K562 (cell line): Measurements from ENCODE around the gene DBI.

Source experiments
- CTCF ChIP-seq, 3 experiments: IDR thresholded peaks in 2 of 3; conservative IDR thresholded peaks in 1 of 3; 2 replicates each; pipeline ENCODE4 v1.5.1; 2011 to 2012; ENCODE audit warnings: low read length in 3 of 3, mild to moderate bottlenecking in 3 of 3, control low read depth in 2 of 3, improper control_type of control experiment in 1 of 3, inconsistent platforms in 1 of 3, low read depth in 1 of 3, mixed read lengths in 1 of 3, moderate library complexity in 1 of 3; ENCODE audit not compliant: insufficient read depth in 2 of 3
- CUX1 ChIP-seq: fragments of 200-800 bp; sonication (Bioruptor generic); IDR thresholded peaks from 2 replicates; pipeline ENCODE4 v1.6.1; 2016; ENCODE audit warnings: missing genetic modification characterization, missing compliant biosample characterization
- HMGXB4 ChIP-seq: sonication (generic); formaldehyde crosslinking; IDR thresholded peaks from 2 replicates; pipeline ENCODE4 v1.8.1; 2023; ENCODE audit warnings: mild to moderate bottlenecking, missing genetic modification reagents
- PRMT5 ChIP-seq: sonication (generic); formaldehyde crosslinking; IDR thresholded peaks from 2 replicates; pipeline ENCODE4 v1.5.0; 2020; ENCODE audit warnings: missing genetic modification reagents
- REST ChIP-seq, 2 experiments: fragments of 450-650 bp; formaldehyde crosslinking in 1 of 2; IDR thresholded peaks; 2 replicates each; pipeline versions ENCODE4 v1.4.0 to v1.6.1; 2014 to 2020; ENCODE audit warnings: mild to moderate bottlenecking in 2 of 2, borderline replicate concordance in 1 of 2, low read depth in 1 of 2
- SMAD1 ChIP-seq: fragments of 150-350 bp; IDR thresholded peaks from 2 replicates; pipeline ENCODE4 v1.6.1; 2014; ENCODE audit warnings: low read length, low read depth; ENCODE audit not compliant: partially characterized antibody
- SMC3 ChIP-seq: conservative IDR thresholded peaks from 2 replicates; pipeline ENCODE4 v1.6.1; 2011; ENCODE audit warnings: low read depth, low read length, improper control_type of control experiment; ENCODE audit not compliant: insufficient read depth
- SPI1 ChIP-seq: IDR thresholded peaks from 2 replicates; pipeline ENCODE4 v1.6.1; 2011; ENCODE audit warnings: low read depth, low read length, control low read depth, borderline replicate concordance
- TCF7 ChIP-seq: sonication (generic); IDR thresholded peaks from 2 replicates; pipeline ENCODE4 v1.6.1; 2016; ENCODE audit warnings: antibody characterized with exemption, borderline replicate concordance
- ZFX ChIP-seq: sonication (generic); formaldehyde crosslinking; IDR thresholded peaks from 2 replicates; pipeline ENCODE4 v1.8.0; 2022; ENCODE audit warnings: mild to moderate bottlenecking, missing genetic modification reagents, moderate library complexity
- ZNF644 ChIP-seq: fragments of 200-800 bp; sonication (Bioruptor generic); IDR thresholded peaks from 2 replicates; pipeline ENCODE4 v1.6.1; 2016; ENCODE audit warnings: low read depth, missing genetic modification characterization, missing compliant biosample characterization

- TF ChIP-seq PRMT5, result no peak
- TF ChIP-seq CUX1, result no peak
- no peak for TF ChIP-seq SMC3
- no peak for TF ChIP-seq SMAD1
- TF ChIP-seq CTCF (IDR thresholded peaks at IDR 0.05 in 2 of 3, conservative IDR thresholded peaks at IDR 0.05 in 1 of 3; ENCODE audit: insufficient read depth in 2 of 3, low read depth in 1 of 3, low read length in 3 of 3), result no peak
- no peak for TF ChIP-seq ZFX
- no peak for TF ChIP-seq ZNF644
- TF ChIP-seq HMGXB4 (CRISPR knock-in tag), result no peak
- TF ChIP-seq TCF7, result no peak
- TF ChIP-seq SPI1, result no peak
- no peak for TF ChIP-seq REST (IDR thresholded peaks at IDR 0.05; ENCODE audit: borderline replicate concordance)
- no peak for TF ChIP-seq REST (CRISPR knock-in tag; IDR thresholded peaks at IDR 0.05; ENCODE audit: low read depth)
Measured at GRCh38 chr2:119389615-119390306, 23.0 kb downstream of the DBI start.
